ENCODE data around the gene FBXO21. TPM values are rescaled to one million over a fixed set of nuclear protein-coding genes. Genes with fewer than 3 reads are reported as not detected.

FBXO21 gene
- polyA plus RNA-seq, 1 donor (not counting 4 experiments of a cell fraction or from before 2014, with no cell fraction given) = 21.9 TPM

DNA sequence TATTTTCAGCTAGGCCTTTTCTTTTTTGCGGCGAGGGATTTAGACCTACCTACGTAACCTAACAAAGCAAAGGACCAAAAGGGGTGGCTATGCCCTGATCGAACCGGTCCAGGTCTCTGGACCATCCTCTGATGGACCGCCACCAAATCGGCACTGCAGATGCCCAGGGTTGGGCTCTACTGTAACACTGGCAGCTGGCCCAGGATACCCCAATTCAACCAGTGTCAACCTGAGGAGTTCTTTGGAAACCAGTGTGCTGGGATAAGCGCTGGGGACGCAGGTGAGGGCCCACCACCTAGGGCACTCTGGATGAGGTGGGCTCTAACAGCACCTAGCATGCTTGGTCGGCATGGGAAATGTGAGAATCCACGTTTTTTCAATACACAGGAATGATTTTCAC, 32.2 kb downstream of the FBXO21 start:
- Histone ChIP-seq H3K36me3 (ENCODE audit: control insufficient read depth in 2 of 2, extremely low read depth in 1 of 2, insufficient read depth in 2 of 2, low read length in 2 of 2) (peaks cover 40 to 42% of the 10 kb centered on the region in 2 experiments), H3K9me1 (ENCODE audit: control insufficient read depth, extremely low read depth, insufficient read depth, low read length) (no peaks in the 10 kb centered on the region), H3K4me3 (ENCODE audit: control insufficient read depth in 2 of 3, extremely low read depth in 1 of 3, insufficient read depth in 2 of 3, low read depth in 1 of 3, low read length in 3 of 3) (no peak overlapping the region), H4K20me1 (ENCODE audit: control insufficient read depth, extremely low read depth, insufficient read depth, low read length) (peaks cover 2% of the 10 kb centered on the region), H3K4me2 (ENCODE audit: control insufficient read depth, extremely low read depth, insufficient read depth, low read depth, low read length) (no peak overlapping the region), H3K4me1 (ENCODE audit: control insufficient read depth, extremely low read depth, insufficient read depth, low read length) (no peaks in the 10 kb centered on the region), H3K27me3 (ENCODE audit: control insufficient read depth, extremely low read depth, insufficient read depth, low read length) (no peaks in the 10 kb centered on the region), H3K27ac (ENCODE audit: control insufficient read depth, insufficient read depth, low read length) (no peak overlapping the region), H2AFZ (ENCODE audit: control insufficient read depth, low read length) (no peak overlapping the region), H3K9me3 (ENCODE audit: control insufficient read depth, low read depth, low read length) (no peaks in the 10 kb centered on the region), H3K79me2 (ENCODE audit: control insufficient read depth, insufficient read depth, low read length) (no peaks in the 10 kb centered on the region), H3K9ac (ENCODE audit: control insufficient read depth, extremely low read depth, insufficient read depth, low read length) (no peak overlapping the region)
- DNase-seq (ENCODE audit: low read depth, low spot score) (no peak), FAIRE-seq (no peak)
- no peak for TF ChIP-seq CTCF (optimal IDR thresholded peaks at IDR 0.05 in 1 of 3, IDR thresholded peaks at IDR 0.05 in 1 of 3, conservative IDR thresholded peaks at IDR 0.05 in 1 of 3; ENCODE audit: extremely low read depth in 1 of 3, insufficient read depth in 2 of 3, low read length in 3 of 3)
- no peak for TF ChIP-seq EZH2 (IDR thresholded peaks at IDR 0.05; ENCODE audit: low read length)
- dilution Hi-C loops (cut with MboI; ENCODE audit: extremely low pct_ligation_motif_present, low sequenced_read_pairs) = no loop called here

DNA sequence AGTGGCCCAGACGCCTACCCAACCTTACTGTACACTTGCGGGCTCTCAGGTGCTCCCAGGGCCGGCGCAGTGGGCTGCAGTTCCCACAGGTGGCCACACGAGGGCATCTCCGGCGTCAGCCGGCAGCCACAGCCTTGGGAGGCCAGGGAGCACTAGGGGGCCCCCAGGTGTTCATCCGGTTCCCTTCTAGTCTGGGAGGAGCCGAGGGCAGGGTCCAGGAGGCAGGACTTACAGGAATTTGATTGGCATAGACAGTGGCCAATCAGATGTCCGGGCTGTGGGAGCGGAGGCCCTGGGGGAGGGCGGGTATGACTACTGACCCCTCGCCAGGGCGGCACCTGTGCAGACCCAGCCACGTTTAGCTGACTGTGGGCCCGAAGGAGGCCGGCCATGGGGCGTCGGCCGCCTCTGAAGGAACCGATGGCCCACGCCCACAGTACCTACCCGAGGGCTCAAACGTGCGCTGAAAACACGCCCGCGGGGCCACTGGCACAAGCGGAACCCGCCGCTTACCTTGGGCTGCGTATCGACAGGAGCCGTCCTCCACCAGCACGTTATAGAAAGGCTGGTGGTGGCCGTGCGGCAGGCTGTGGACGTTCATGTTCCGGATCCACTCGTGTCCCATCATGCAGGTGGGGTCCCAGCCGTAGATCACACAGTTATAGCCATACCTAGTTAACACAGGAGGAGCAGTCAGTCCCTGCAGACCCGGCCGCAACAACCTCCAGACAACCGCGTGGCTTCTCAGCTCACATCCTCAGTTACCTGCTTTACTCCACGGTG, 34.8 kb downstream of the FBXO21 start:
- Histone ChIP-seq H3K4me3 (ENCODE audit: control insufficient read depth in 2 of 3, extremely low read depth in 1 of 3, insufficient read depth in 2 of 3, low read depth in 1 of 3, low read length in 3 of 3) (no peak overlapping the region), H4K20me1 (ENCODE audit: control insufficient read depth, extremely low read depth, insufficient read depth, low read length) (peaks cover 2% of the 10 kb centered on the region), H3K4me1 (ENCODE audit: control insufficient read depth, extremely low read depth, insufficient read depth, low read length) (no peaks in the 10 kb centered on the region), H3K4me2 (ENCODE audit: control insufficient read depth, extremely low read depth, insufficient read depth, low read depth, low read length) (no peak overlapping the region), H3K9ac (ENCODE audit: control insufficient read depth, extremely low read depth, insufficient read depth, low read length) (no peak overlapping the region), H3K27me3 (ENCODE audit: control insufficient read depth, extremely low read depth, insufficient read depth, low read length) (no peaks in the 10 kb centered on the region), H2AFZ (ENCODE audit: control insufficient read depth, low read length) (no peak overlapping the region), H3K36me3 (ENCODE audit: control insufficient read depth in 2 of 2, extremely low read depth in 1 of 2, insufficient read depth in 2 of 2, low read length in 2 of 2) (peaks cover 32 to 39% of the 10 kb centered on the region in 2 experiments), H3K79me2 (ENCODE audit: control insufficient read depth, insufficient read depth, low read length) (no peaks in the 10 kb centered on the region), H3K9me1 (ENCODE audit: control insufficient read depth, extremely low read depth, insufficient read depth, low read length) (no peaks in the 10 kb centered on the region), H3K9me3 (ENCODE audit: control insufficient read depth, low read depth, low read length) (no peaks in the 10 kb centered on the region), H3K27ac (ENCODE audit: control insufficient read depth, insufficient read depth, low read length) (no peak overlapping the region)
- DNase-seq (ENCODE audit: low read depth, low spot score) (peak; percentile 23), FAIRE-seq (no peak)
- dilution Hi-C loops (cut with MboI; ENCODE audit: extremely low pct_ligation_motif_present, low sequenced_read_pairs) = no loop called here
- TF ChIP-seq EZH2 (IDR thresholded peaks at IDR 0.05; ENCODE audit: low read length) (no peak), CTCF (optimal IDR thresholded peaks at IDR 0.05 in 1 of 3, IDR thresholded peaks at IDR 0.05 in 1 of 3, conservative IDR thresholded peaks at IDR 0.05 in 1 of 3; ENCODE audit: extremely low read depth in 1 of 3, insufficient read depth in 2 of 3, low read length in 3 of 3) (peak; percentile 79 to 90 (median 83))
